Astrocyte of the spinal cord (primary cell): Measurements from ENCODE around the gene SLC12A3.

Experiments
- DNase-seq: peaks from one replicate; pipeline ENCODE4 v3.0.0; 2011; ENCODE audit warnings: low read depth, low spot score
- H3K4me3 ChIP-seq: 2 replicates; pipeline ENCODE4 v1.5.1; 2011; ENCODE audit warnings: low read depth, mild to moderate bottlenecking, low read length, moderate library complexity
- CTCF ChIP-seq: IDR thresholded peaks from 2 replicates; pipeline ENCODE4 v1.5.1; 2012; ENCODE audit warnings: low read depth, mild to moderate bottlenecking, low read length, inconsistent platforms
- in situ Hi-C: cut with HindIII; loops from 2 replicates; pipeline ENCODE4 v1.10.0; 2017; ENCODE audit warnings: low sequenced_read_pairs

Gene SLC12A3

GRCh38 chr16:56860226-56861020 lies 4.6 kb upstream of the SLC12A3 start:
- TF ChIP-seq CTCF, result no peak
- no peak overlapping the region for H3K4me3 ChIP-seq
- DNase-seq, result no peak
- in situ Hi-C loops, result no loop called here

- H3K4me3 ChIP-seq, result no peak overlapping the region
- in situ Hi-C loops, result no loop called here
- TF ChIP-seq CTCF, result no peak
- no peak for DNase-seq
Observed at GRCh38 chr16:56861092-56861610, 3.9 kb upstream of the SLC12A3 start.

- in situ Hi-C loops, result no loop called here
- H3K4me3 ChIP-seq, result no peak overlapping the region
- DNase-seq, result no peak
- TF ChIP-seq CTCF, result no peak
Observed at GRCh38 chr16:56861756-56862155, 3.3 kb upstream of the SLC12A3 start.

- H3K4me3 ChIP-seq, result no peak overlapping the region
- no peak for TF ChIP-seq CTCF
- in situ Hi-C loops, result no loop called here
- DNase-seq, result no peak
Observed at GRCh38 chr16:56862776-56863175, 2.2 kb upstream of the SLC12A3 start.

- no peak for TF ChIP-seq CTCF
- in situ Hi-C loops, result no loop called here
- no peak overlapping the region for H3K4me3 ChIP-seq
- no peak for DNase-seq
Observed at GRCh38 chr16:56865394-56866062, 521 bp downstream of the SLC12A3 start.

GRCh38 chr16:56866955-56867830 lies 2.2 kb downstream of the SLC12A3 start:
- TF ChIP-seq CTCF, result peak; percentile 73

More at GRCh38 chr16:56866955-56867830, 2.2 kb downstream of the SLC12A3 start:
- H3K4me3 ChIP-seq, result no peak overlapping the region
- peak; percentile 63 for DNase-seq
- in situ Hi-C loops, result no loop called here
